ENCODE data around the gene YLPM1.
A peak's percentile ranks its signal among the peaks of the same experiment; 100 is the strongest.

Gene YLPM1

DNA sequence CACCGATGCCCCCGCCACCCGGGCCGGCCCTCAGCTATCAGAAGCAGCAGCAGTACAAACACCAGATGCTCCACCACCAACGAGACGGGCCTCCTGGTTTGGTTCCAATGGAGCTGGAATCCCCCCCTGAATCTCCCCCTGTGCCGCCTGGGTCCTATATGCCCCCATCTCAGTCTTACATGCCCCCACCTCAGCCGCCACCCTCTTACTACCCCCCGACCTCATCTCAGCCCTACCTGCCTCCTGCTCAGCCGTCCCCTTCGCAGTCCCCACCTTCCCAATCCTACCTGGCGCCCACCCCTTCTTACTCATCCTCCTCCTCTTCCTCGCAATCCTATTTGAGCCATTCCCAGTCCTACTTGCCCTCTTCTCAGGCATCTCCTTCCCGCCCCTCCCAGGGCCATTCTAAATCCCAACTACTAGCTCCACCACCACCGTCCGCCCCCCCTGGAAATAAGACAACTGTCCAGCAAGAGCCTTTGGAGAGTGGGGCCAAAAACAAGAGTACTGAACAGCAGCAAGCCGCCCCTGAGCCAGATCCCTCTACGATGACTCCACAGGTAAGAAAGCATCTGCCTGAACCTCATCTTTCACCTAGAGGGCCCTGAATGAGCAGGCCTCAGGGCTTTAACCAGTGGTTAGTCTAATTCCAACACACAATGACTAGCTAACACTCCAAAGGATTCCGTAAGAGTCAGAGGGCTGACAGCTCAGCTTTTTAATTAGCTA, 851 bp downstream of the YLPM1 start:
- TF ChIP-seq, protein P1, sequence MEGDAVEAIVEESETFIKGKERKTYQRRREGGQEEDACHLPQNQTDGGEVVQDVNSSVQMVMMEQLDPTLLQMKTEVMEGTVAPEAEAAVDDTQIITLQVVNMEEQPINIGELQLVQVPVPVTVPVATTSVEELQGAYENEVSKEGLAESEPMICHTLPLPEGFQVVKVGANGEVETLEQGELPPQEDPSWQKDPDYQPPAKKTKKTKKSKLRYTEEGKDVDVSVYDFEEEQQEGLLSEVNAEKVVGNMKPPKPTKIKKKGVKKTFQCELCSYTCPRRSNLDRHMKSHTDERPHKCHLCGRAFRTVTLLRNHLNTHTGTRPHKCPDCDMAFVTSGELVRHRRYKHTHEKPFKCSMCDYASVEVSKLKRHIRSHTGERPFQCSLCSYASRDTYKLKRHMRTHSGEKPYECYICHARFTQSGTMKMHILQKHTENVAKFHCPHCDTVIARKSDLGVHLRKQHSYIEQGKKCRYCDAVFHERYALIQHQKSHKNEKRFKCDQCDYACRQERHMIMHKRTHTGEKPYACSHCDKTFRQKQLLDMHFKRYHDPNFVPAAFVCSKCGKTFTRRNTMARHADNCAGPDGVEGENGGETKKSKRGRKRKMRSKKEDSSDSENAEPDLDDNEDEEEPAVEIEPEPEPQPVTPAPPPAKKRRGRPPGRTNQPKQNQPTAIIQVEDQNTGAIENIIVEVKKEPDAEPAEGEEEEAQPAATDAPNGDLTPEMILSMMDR (conservative IDR thresholded peaks at IDR 0.05), result no peak
- H3K27ac ChIP-seq, result peak overlapping the region; percentile 91

DNA sequence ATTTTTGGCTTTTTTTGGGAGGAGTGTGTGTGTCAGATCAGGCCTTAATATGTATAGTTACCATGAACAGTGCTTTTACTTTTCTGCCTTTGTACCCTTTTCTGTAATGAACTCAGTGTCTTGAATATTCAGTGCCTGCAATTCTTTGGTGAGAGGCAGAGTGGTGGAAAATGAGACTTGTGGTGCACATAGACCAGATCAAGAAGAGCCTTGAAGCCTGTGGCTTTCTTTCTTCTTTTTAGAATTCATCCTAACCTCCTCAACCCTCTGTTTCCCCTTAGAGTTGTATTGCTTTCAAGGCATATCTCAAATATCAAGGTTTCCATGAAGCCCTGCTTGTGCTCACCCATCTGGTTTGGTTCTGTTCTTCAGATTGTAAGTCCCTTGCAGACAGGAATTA, 2.6 kb downstream of the YLPM1 start:
- TF ChIP-seq, protein P1 (conservative IDR thresholded peaks at IDR 0.05), result no peak
- H3K27ac ChIP-seq, result peak overlapping the region; percentile 91; the same call in 1 of the 2 replicates

DNA sequence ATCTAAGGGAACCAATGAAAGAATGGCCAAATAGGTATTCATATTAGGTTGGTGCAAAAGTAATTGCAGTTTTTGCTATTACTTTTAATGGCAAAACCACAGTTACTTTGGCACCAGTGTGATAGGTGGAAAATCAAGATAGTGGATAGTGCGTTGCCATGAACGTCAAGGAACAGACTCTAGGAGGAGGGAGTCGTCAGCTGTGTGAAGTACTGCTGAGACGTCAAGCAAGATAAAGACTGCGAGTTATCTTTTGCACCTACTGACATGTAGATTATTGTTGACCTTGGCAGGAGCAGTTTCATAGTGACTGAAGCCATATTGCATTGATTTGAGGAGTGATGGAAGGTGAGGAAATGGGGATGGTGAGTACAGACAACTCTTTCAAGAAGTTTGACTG, 8.3 kb downstream of the YLPM1 start:
- TF ChIP-seq, protein P1 (conservative IDR thresholded peaks at IDR 0.05), result no peak
- no peak overlapping the region for H3K27ac ChIP-seq

DNA sequence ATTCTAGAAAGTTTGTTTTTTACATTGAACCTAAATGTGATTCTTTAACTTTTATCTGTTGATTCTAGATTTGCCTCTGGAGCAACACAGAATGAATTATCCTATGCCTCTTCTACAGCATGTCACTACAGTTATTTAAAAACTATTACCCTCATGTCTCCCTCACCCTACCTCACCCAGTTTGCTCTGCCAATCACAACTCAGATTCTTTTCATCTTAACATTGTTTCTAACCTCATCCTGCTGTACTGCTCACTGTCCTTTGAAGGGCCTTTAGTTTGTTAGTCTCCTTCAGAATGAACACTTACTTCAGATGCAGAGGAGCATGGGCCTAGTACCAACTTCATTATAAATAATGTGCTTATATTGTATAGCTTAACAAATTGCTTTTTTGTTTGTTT, 21.5 kb downstream of the YLPM1 start:
- TF ChIP-seq, protein P1 (conservative IDR thresholded peaks at IDR 0.05), result no peak
- no peak overlapping the region for H3K27ac ChIP-seq

DNA sequence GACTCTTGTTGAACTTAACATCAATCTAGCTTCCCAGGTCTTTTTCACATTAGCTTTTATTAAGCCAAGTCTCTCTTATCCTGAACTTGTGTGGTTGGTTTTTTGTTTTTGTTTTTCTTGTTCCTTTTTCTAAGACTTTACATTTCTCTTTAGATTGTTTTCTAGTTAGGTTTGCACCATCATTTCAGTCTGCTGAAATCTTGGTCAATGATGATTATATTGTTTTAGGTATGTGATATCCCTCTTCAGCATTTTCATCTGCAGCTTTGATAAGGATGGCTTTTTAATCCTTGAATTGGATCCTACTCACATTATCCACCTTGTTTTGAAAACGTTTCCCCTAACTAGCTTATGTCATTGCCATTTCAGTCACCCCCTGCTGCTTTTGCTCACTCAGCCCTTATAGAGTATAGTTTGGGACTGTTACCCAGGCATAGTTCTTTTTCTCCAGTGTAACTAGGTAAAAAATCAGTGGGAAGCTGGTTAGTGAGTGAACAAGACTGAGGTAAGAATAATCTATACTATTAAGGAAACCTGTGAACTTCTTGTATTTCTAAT, 22.0 kb downstream of the YLPM1 start:
- TF ChIP-seq, protein P1 (conservative IDR thresholded peaks at IDR 0.05), result no peak
- no peak overlapping the region for H3K27ac ChIP-seq

DNA sequence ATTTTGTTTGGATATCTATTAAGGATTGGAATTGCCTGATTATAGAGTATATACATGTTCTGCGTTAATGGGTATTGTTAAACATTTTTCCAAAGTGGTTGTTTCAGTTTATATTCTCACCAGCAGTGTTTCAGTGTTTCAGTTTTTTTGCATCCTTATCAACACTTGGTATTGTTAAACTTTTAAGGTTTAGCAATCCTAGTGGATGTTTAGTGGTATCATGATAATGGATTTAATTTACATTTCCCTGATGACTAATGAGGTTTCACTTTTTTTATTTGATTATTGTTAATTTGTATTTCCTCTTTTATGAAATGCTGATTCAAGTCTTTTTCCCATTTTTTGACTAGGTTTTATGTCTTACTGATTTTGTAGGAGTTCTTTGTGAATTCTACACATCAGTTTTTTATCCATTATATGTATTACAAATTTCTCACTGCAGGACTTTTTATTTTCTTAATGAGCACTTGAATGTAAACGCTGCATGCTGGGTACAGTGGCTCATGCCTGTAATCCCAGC, 23.7 kb downstream of the YLPM1 start:
- no peak overlapping the region for H3K27ac ChIP-seq
- TF ChIP-seq, protein P1 (conservative IDR thresholded peaks at IDR 0.05), result no peak

DNA sequence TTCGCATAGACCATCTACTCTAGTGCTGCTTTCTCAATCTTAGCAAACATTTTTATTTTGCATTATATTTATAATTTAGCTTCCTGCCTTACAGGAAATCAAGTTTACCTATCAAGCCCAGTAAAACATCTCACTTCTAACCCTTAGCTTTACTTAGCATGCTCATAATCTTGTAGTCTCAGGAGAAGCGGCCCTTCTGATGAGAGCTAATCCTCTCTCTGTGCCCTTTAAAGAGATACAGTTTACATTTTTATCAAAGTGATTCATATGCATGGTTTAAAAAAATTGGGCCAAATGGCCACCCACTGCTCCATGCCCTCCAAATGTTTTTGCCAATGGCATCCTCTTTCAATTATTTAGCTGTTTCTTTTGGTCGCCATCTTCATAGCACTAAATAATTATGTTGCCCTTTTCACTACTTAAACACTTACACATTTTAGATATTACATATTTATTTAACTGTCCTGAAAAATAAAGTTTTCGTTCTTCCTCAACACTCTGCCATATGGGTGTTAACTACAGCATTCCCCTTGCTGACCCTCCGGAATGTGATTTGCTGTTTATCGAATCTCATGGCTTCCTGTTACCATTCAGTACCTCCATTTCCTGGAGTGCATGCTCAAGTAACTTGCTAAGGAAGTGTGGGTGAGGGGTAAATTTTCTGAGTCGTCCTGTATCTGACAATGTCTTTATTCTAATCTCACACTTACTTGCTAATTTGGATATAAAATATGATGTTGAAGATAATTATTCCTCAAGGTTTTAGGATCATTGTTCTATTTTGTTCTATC, 29.3 kb downstream of the YLPM1 start:
- peak overlapping the region; percentile 76 for H3K27ac ChIP-seq
- TF ChIP-seq, protein P1 (conservative IDR thresholded peaks at IDR 0.05), result no peak
